GM23338 (cell line): ENCODE measurements around the gene SREBF2. TPM values are rescaled to one million over a fixed set of nuclear protein-coding genes. Genes with fewer than 3 reads are reported as not detected.

Experiments used
- ATAC-seq: fragments of 200-7000 bp; cut with Tn5 transposase; 3 replicates; pipeline ENCODE4 v1.9.1; 2020
- DNase-seq: peaks from one replicate; pipeline ENCODE4 v3.0.0-alpha.2; 2015; ENCODE audit warnings: low spot score
- H2AFZ ChIP-seq: fragments of 200-600 bp; sonication (generic); 2 replicates; pipeline ENCODE4 v1.8.0; 2016; ENCODE audit warnings: antibody characterized with exemption, mild to moderate bottlenecking, moderate library complexity
- H3F3A ChIP-seq: fragments of 200-600 bp; sonication (generic); replicated peaks from 2 replicates; pipeline ENCODE4 v1.8.0; 2017; ENCODE audit warnings: antibody characterized with exemption, mixed run types, low read depth
- H3K27ac ChIP-seq: fragments of 200-600 bp; sonication (generic); 2 replicates; pipeline ENCODE4 v1.6.1; 2016; ENCODE audit warnings: low read depth
- H3K27me3 ChIP-seq: fragments of 200-600 bp; sonication (generic); 2 replicates; pipeline ENCODE4 v1.8.0; 2016; ENCODE audit warnings: mild to moderate bottlenecking, mixed run types, moderate library complexity; ENCODE audit not compliant: insufficient read depth
- H3K36me3 ChIP-seq: fragments of 200-600 bp; sonication (generic); 2 replicates; pipeline ENCODE4 v1.8.0; 2016; ENCODE audit warnings: mild to moderate bottlenecking; ENCODE audit not compliant: insufficient read depth
- H3K4me1 ChIP-seq: fragments of 200-600 bp; sonication (generic); 2 replicates; pipeline ENCODE4 v1.8.0; 2016; ENCODE audit warnings: mild to moderate bottlenecking, moderate library complexity; ENCODE audit not compliant: insufficient read depth
- H3K4me2 ChIP-seq: fragments of 200-600 bp; sonication (generic); 2 replicates; pipeline ENCODE4 v1.7.1; 2017; ENCODE audit warnings: mixed run types
- H3K4me3 ChIP-seq: fragments of 200-600 bp; sonication (generic); 2 replicates; pipeline ENCODE4 v1.6.1; 2016; ENCODE audit warnings: mixed run types
- H3K79me2 ChIP-seq: fragments of 200-600 bp; sonication (generic); replicated peaks from 2 replicates; pipeline ENCODE4 v1.8.0; 2017; ENCODE audit warnings: mild to moderate bottlenecking; ENCODE audit not compliant: insufficient read depth
- H3K9me2 ChIP-seq: fragments of 200-600 bp; sonication (generic); 2 replicates; pipeline ENCODE4 v1.8.0; 2017; ENCODE audit not compliant: insufficient read depth
- H4K20me1 ChIP-seq: fragments of 200-600 bp; sonication (generic); replicated peaks from 2 replicates; pipeline ENCODE4 v1.8.0; 2017; ENCODE audit warnings: mild to moderate bottlenecking; ENCODE audit not compliant: insufficient read depth
- H3K27ac Mint-ChIP-seq: 2 replicates; pipeline ENCODE4 v1.8.0; 2020; ENCODE audit warnings: inconsistent platforms, mild to moderate bottlenecking, moderate library complexity, mixed read lengths
- H3K27me3 Mint-ChIP-seq: 3 replicates; pipeline ENCODE4 v1.8.0; 2022; ENCODE audit warnings: low read depth, mild to moderate bottlenecking, moderate library complexity, mixed read lengths, inconsistent platforms; ENCODE audit not compliant: insufficient read depth, poor library complexity
- H3K36me3 Mint-ChIP-seq: 3 replicates; pipeline ENCODE4 v1.8.0; 2021; ENCODE audit warnings: low read depth, mild to moderate bottlenecking, inconsistent platforms, moderate library complexity, mixed read lengths
- H3K4me1 Mint-ChIP-seq: 3 replicates; pipeline ENCODE4 v1.8.0; 2020; ENCODE audit warnings: mild to moderate bottlenecking, inconsistent platforms, mixed read lengths
- H3K4me3 Mint-ChIP-seq: 3 replicates; pipeline ENCODE4 v1.8.0; 2021; ENCODE audit warnings: moderate library complexity, mild to moderate bottlenecking, inconsistent platforms, mixed read lengths
- H3K9me3 Mint-ChIP-seq: 3 replicates; pipeline ENCODE4 v1.8.0; 2020; ENCODE audit warnings: moderate library complexity, mild to moderate bottlenecking, inconsistent platforms, mixed read lengths
- CREB1 ChIP-seq: fragments of 250-450 bp; sonication (Bioruptor Pico); IDR thresholded peaks from 2 replicates; pipeline ENCODE4 v1.5.0; 2020; ENCODE audit warnings: low read depth, mild to moderate bottlenecking, moderate library complexity
- EZH2 ChIP-seq: fragments of 200-600 bp; sonication (generic); IDR thresholded peaks from one replicate; pipeline ENCODE4 v1.8.0; 2017; ENCODE audit warnings: antibody characterized with exemption, mild to moderate bottlenecking, low read depth; ENCODE audit not compliant: unreplicated experiment
- JUNB ChIP-seq: IDR thresholded peaks from one replicate; pipeline ENCODE4 v1.6.1; 2016; ENCODE audit warnings: antibody characterized with exemption; ENCODE audit not compliant: unreplicated experiment
- POLR2AphosphoS5 ChIP-seq: IDR thresholded peaks from 2 replicates; pipeline ENCODE4 v1.6.1; 2016; ENCODE audit warnings: antibody characterized with exemption, low read depth
- REST ChIP-seq: IDR thresholded peaks from one replicate; pipeline ENCODE4 v1.6.1; 2018; ENCODE audit warnings: antibody characterized with exemption; ENCODE audit not compliant: unreplicated experiment
- STAT1 ChIP-seq: IDR thresholded peaks from one replicate; pipeline ENCODE4 v1.6.1; 2016; ENCODE audit warnings: antibody characterized with exemption; ENCODE audit not compliant: unreplicated experiment
- ZNF114 ChIP-seq: fragments of 250-450 bp; sonication (Bioruptor Pico); IDR thresholded peaks from 2 replicates; pipeline ENCODE4 v1.5.0; 2020; ENCODE audit warnings: mild to moderate bottlenecking, moderate library complexity
- ZNF331 ChIP-seq: fragments of 250-450 bp; sonication (Bioruptor Pico); IDR thresholded peaks from 2 replicates; pipeline ENCODE4 v1.5.0; 2020; ENCODE audit warnings: low read depth, mild to moderate bottlenecking, moderate library complexity
- polyA plus RNA-seq: library from polyadenylated mRNA; unstranded; fragments of >200 nt; fragmentation: Nextera tagmentation; extraction: Ambion mirVana; gene quantifications from 2 replicates; pipeline ENCODE4 v1.2.1, GENCODE V29; 2016
- total RNA-seq: library from RNA; depleted of rRNA; stranded (reverse); fragments of >200 nt; shearing (Covaris generic); gene quantifications from 2 replicates; pipeline ENCODE4 v1.2.3, GENCODE V29; 2014
- TF ChIP-seq, protein P1 (sequence below), 2 experiments: fragments of 200-600 bp in 1 of 2; sonication (generic) in 1 of 2; conservative IDR thresholded peaks; 2 replicates each; pipeline versions ENCODE4 v1.5.1 to v1.6.1; 2016 to 2017; ENCODE audit warnings: antibody characterized with exemption in 2 of 2, low read depth in 2 of 2, mild to moderate bottlenecking in 2 of 2, moderate library complexity in 1 of 2
- TF ChIP-seq, protein P2 (sequence below): IDR thresholded peaks from 2 replicates; pipeline ENCODE4 v1.6.1; 2016; ENCODE audit warnings: antibody characterized with exemption

The SREBF2 gene
- total and polyA plus RNA-seq, 2 experiments from 2014 or later: 48.7 to 163 TPM

GRCh38 chr22:41922328-41922727 lies 89.4 kb downstream of the SREBF2 start:
- no peak overlapping the region for H3K27ac ChIP-seq
- H3K9me2 ChIP-seq: no peaks in the 10 kb centered on the region
- H3K4me3 ChIP-seq: no peak overlapping the region
- H4K20me1 ChIP-seq: peaks cover 3% of the 10 kb centered on the region; the same call in 1 of the 2 replicates
- H3K27me3 ChIP-seq: peaks cover 89% of the 10 kb centered on the region
- H3K4me2 ChIP-seq: no peak overlapping the region
- H2AFZ ChIP-seq: no peak overlapping the region
- no peaks in the 10 kb centered on the region for H3K36me3 Mint-ChIP-seq
- no peak for DNase-seq
- TF ChIP-seq EZH2: no peak
- peaks cover 72% of the 10 kb centered on the region for H3K27me3 Mint-ChIP-seq
- no peaks in the 10 kb centered on the region for H3K79me2 ChIP-seq
- H3K4me3 Mint-ChIP-seq: no peak overlapping the region
- H3K36me3 ChIP-seq: no peaks in the 10 kb centered on the region
- ATAC-seq: no peak
- peaks cover 3% of the 10 kb centered on the region for H3K4me1 Mint-ChIP-seq
- H3F3A ChIP-seq: 0 out of 2 replicates have a peak, but pooled peaks cover 4% of the 10 kb centered on the region
- no peaks in the 10 kb centered on the region; the same call in 2 of the 3 replicates for H3K9me3 Mint-ChIP-seq
- H3K4me1 ChIP-seq: peaks cover 15% of the 10 kb centered on the region; the same call in 1 of the 2 replicates
- no peak overlapping the region for H3K27ac Mint-ChIP-seq

- Mint-ChIP-seq H3K4me3 (no peak overlapping the region), H3K27me3 (peaks cover 72% of the 10 kb centered on the region), H3K4me1 (peaks cover 4% of the 10 kb centered on the region), H3K9me3 (no peaks in the 10 kb centered on the region; the same call in 2 of the 3 replicates), H3K27ac (no peak overlapping the region), H3K36me3 (no peaks in the 10 kb centered on the region; the same call in 2 of the 3 replicates)
- Histone ChIP-seq H3K4me2 (no peak overlapping the region), H3K27me3 (peaks cover 89% of the 10 kb centered on the region), H3K4me3 (no peak overlapping the region), H3K4me1 (peaks cover 15% of the 10 kb centered on the region; the same call in 1 of the 2 replicates), H3K79me2 (no peaks in the 10 kb centered on the region), H3K36me3 (no peaks in the 10 kb centered on the region), H3K9me2 (no peaks in the 10 kb centered on the region), H3K27ac (no peak overlapping the region), H4K20me1 (peaks cover 3% of the 10 kb centered on the region; the same call in 1 of the 2 replicates), H3F3A (0 out of 2 replicates have a peak, but pooled peaks cover 5% of the 10 kb centered on the region), H2AFZ (no peak overlapping the region)
- ATAC-seq: no peak
- DNase-seq: no peak
- TF ChIP-seq STAT1: no peak
- TF ChIP-seq, protein P1, sequence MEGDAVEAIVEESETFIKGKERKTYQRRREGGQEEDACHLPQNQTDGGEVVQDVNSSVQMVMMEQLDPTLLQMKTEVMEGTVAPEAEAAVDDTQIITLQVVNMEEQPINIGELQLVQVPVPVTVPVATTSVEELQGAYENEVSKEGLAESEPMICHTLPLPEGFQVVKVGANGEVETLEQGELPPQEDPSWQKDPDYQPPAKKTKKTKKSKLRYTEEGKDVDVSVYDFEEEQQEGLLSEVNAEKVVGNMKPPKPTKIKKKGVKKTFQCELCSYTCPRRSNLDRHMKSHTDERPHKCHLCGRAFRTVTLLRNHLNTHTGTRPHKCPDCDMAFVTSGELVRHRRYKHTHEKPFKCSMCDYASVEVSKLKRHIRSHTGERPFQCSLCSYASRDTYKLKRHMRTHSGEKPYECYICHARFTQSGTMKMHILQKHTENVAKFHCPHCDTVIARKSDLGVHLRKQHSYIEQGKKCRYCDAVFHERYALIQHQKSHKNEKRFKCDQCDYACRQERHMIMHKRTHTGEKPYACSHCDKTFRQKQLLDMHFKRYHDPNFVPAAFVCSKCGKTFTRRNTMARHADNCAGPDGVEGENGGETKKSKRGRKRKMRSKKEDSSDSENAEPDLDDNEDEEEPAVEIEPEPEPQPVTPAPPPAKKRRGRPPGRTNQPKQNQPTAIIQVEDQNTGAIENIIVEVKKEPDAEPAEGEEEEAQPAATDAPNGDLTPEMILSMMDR (conservative IDR thresholded peaks at IDR 0.05; ENCODE audit: low read depth in 2 of 2): no peak
- TF ChIP-seq POLR2AphosphoS5: no peak
- no peak for TF ChIP-seq REST
- no peak for TF ChIP-seq ZNF331 (CRISPR knock-in tag)
- no peak for TF ChIP-seq ZNF114 (CRISPR knock-in tag)
- no peak for TF ChIP-seq CREB1
- TF ChIP-seq EZH2: no peak
- TF ChIP-seq JUNB: no peak
- TF ChIP-seq, protein P2, sequence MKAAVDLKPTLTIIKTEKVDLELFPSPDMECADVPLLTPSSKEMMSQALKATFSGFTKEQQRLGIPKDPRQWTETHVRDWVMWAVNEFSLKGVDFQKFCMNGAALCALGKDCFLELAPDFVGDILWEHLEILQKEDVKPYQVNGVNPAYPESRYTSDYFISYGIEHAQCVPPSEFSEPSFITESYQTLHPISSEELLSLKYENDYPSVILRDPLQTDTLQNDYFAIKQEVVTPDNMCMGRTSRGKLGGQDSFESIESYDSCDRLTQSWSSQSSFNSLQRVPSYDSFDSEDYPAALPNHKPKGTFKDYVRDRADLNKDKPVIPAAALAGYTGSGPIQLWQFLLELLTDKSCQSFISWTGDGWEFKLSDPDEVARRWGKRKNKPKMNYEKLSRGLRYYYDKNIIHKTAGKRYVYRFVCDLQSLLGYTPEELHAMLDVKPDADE: no peak
Measured at GRCh38 chr22:41922940-41923594, 90.2 kb downstream of the SREBF2 start.
